C4-2B (cell line): ENCODE results near the gene HORMAD2.

ENCODE experiments used
- ZFX ChIP-seq: fragments of 450-650 bp; IDR thresholded peaks from 2 replicates; pipeline ENCODE4 v1.6.1; 2017
- TF ChIP-seq, protein P1 (sequence below): fragments of 450-650 bp; conservative IDR thresholded peaks from 2 replicates; pipeline ENCODE4 v1.5.1; 2017; ENCODE audit warnings: mild to moderate bottlenecking

DNA sequence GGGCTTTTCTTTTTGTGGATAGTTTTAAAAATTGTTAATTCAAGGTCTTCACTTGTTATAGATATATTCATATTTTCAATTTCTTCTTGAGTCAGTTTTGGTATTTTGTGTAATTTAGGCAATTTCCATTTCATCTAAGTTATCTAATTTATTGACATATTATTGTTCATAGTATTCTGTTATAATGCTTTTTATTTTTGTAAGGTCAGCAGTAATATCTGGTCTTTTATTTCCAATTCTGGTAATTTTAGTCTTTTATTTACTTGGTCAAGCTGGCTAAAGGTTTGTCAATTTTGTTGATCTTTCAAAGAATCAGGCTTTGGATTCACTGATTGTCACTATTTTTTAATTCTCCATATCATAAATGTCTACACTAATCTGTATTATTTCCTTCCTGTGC, 60.1 kb downstream of the HORMAD2 start:
- TF ChIP-seq, protein P1, sequence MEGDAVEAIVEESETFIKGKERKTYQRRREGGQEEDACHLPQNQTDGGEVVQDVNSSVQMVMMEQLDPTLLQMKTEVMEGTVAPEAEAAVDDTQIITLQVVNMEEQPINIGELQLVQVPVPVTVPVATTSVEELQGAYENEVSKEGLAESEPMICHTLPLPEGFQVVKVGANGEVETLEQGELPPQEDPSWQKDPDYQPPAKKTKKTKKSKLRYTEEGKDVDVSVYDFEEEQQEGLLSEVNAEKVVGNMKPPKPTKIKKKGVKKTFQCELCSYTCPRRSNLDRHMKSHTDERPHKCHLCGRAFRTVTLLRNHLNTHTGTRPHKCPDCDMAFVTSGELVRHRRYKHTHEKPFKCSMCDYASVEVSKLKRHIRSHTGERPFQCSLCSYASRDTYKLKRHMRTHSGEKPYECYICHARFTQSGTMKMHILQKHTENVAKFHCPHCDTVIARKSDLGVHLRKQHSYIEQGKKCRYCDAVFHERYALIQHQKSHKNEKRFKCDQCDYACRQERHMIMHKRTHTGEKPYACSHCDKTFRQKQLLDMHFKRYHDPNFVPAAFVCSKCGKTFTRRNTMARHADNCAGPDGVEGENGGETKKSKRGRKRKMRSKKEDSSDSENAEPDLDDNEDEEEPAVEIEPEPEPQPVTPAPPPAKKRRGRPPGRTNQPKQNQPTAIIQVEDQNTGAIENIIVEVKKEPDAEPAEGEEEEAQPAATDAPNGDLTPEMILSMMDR, result no peak
- no peak for TF ChIP-seq ZFX
